BLaER1 (cell line): Measurements from ENCODE around the gene NPC1L1.
A peak's percentile ranks its signal among the peaks of the same experiment; 100 is the strongest.

Experiments
- H3K27ac ChIP-seq: shearing (Covaris generic); formaldehyde crosslinking; 2 replicates; pipeline ENCODE4 v1.8.1; 2022
- H3K27me3 ChIP-seq: shearing (Covaris generic); formaldehyde crosslinking; 2 replicates; pipeline ENCODE4 v1.8.1; 2022
- H3K36me3 ChIP-seq: shearing (Covaris generic); formaldehyde crosslinking; 2 replicates; pipeline ENCODE4 v1.8.1; 2022
- H3K4me1 ChIP-seq: shearing (Covaris generic); formaldehyde crosslinking; 2 replicates; pipeline ENCODE4 v1.8.1; 2022
- H3K4me2 ChIP-seq: shearing (Covaris generic); formaldehyde crosslinking; 2 replicates; pipeline ENCODE4 v1.8.1; 2022
- H3K4me3 ChIP-seq: shearing (Covaris generic); formaldehyde crosslinking; 2 replicates; pipeline ENCODE4 v1.8.1; 2022
- H3K9ac ChIP-seq: shearing (Covaris generic); formaldehyde crosslinking; 2 replicates; pipeline ENCODE4 v1.8.1; 2022
- H3K9me3 ChIP-seq: shearing (Covaris generic); formaldehyde crosslinking; 2 replicates; pipeline ENCODE4 v1.8.1; 2022
- H4K20me1 ChIP-seq: shearing (Covaris generic); formaldehyde crosslinking; 2 replicates; pipeline ENCODE4 v1.8.1; 2022
- Cebpa-rat ChIP-seq: shearing (Covaris generic); IDR thresholded peaks from 2 replicates; pipeline ENCODE4 v1.8.1; 2022

Gene NPC1L1

GRCh38 chr7:44471850-44472249 is 69.3 kb downstream of the NPC1L1 start:
- peaks cover 3% of the 10 kb centered on the region; the same call in 1 of the 2 replicates for H3K4me1 ChIP-seq
- H3K4me3 ChIP-seq: no peak overlapping the region
- H3K27ac ChIP-seq: no peak overlapping the region
- H3K9me3 ChIP-seq: no peaks in the 10 kb centered on the region
- peaks cover 99% of the 10 kb centered on the region for H4K20me1 ChIP-seq
- no peak for TF ChIP-seq Cebpa-rat
- H3K4me2 ChIP-seq: no peak overlapping the region
- H3K36me3 ChIP-seq: peaks cover 92% of the 10 kb centered on the region
- no peaks in the 10 kb centered on the region for H3K27me3 ChIP-seq
- no peak overlapping the region for H3K9ac ChIP-seq

GRCh38 chr7:44471436-44471835 is 69.7 kb downstream of the NPC1L1 start:
- Histone ChIP-seq H3K4me2 (no peak overlapping the region), H3K27ac (no peak overlapping the region), H3K27me3 (no peaks in the 10 kb centered on the region), H3K36me3 (peaks cover 92% of the 10 kb centered on the region), H3K9ac (no peak overlapping the region), H4K20me1 (peaks cover 99% of the 10 kb centered on the region), H3K9me3 (no peaks in the 10 kb centered on the region), H3K4me1 (peaks cover 3% of the 10 kb centered on the region; the same call in 1 of the 2 replicates), H3K4me3 (no peak overlapping the region)
- no peak for TF ChIP-seq Cebpa-rat

- no peak overlapping the region for H3K4me2 ChIP-seq
- H3K9me3 ChIP-seq: no peaks in the 10 kb centered on the region
- no peak overlapping the region for H3K27ac ChIP-seq
- H3K9ac ChIP-seq: no peak overlapping the region
- TF ChIP-seq Cebpa-rat: no peak
- H3K4me3 ChIP-seq: no peak overlapping the region
- H4K20me1 ChIP-seq: peaks cover 99% of the 10 kb centered on the region
- H3K36me3 ChIP-seq: peaks cover 92% of the 10 kb centered on the region
- peaks cover 9% of the 10 kb centered on the region for H3K4me1 ChIP-seq
- H3K27me3 ChIP-seq: no peaks in the 10 kb centered on the region
Measured at GRCh38 chr7:44470628-44471245, 70.4 kb downstream of the NPC1L1 start.

GRCh38 chr7:44470135-44470479 is 71.0 kb downstream of the NPC1L1 start:
- no peak overlapping the region for H3K27ac ChIP-seq

GRCh38 chr7:44469461-44470134 is 71.5 kb downstream of the NPC1L1 start:
- H3K36me3 ChIP-seq: peaks cover 91% of the 10 kb centered on the region
- H3K4me2 ChIP-seq: no peak overlapping the region
- peaks cover 99% of the 10 kb centered on the region for H4K20me1 ChIP-seq

More at GRCh38 chr7:44470135-44470479, 71.0 kb downstream of the NPC1L1 start:
- Histone ChIP-seq H3K4me2 (no peak overlapping the region), H3K4me1 (peaks cover 12% of the 10 kb centered on the region), H4K20me1 (peaks cover 99% of the 10 kb centered on the region), H3K36me3 (peaks cover 91% of the 10 kb centered on the region), H3K27me3 (no peaks in the 10 kb centered on the region), H3K9me3 (no peaks in the 10 kb centered on the region), H3K4me3 (no peak overlapping the region), H3K9ac (no peak overlapping the region)
- TF ChIP-seq Cebpa-rat: no peak

GRCh38 chr7:44467217-44467548 is 73.9 kb downstream of the NPC1L1 start:
- TF ChIP-seq Cebpa-rat: no peak
- no peak overlapping the region for H3K4me2 ChIP-seq

More at GRCh38 chr7:44469461-44470134, 71.5 kb downstream of the NPC1L1 start:
- Histone ChIP-seq H3K4me3 (no peak overlapping the region), H3K27ac (no peak overlapping the region), H3K4me1 (peaks cover 12% of the 10 kb centered on the region), H3K27me3 (no peaks in the 10 kb centered on the region), H3K9me3 (no peaks in the 10 kb centered on the region), H3K9ac (no peak overlapping the region)
- TF ChIP-seq Cebpa-rat: no peak

GRCh38 chr7:44466300-44467216 is 74.6 kb downstream of the NPC1L1 start:
- no peaks in the 10 kb centered on the region for H3K9me3 ChIP-seq
- H3K36me3 ChIP-seq: peaks cover 85% of the 10 kb centered on the region
- no peak overlapping the region for H3K9ac ChIP-seq
- H3K4me3 ChIP-seq: no peak overlapping the region
- H4K20me1 ChIP-seq: peaks cover 100% of the 10 kb centered on the region
- no peak for TF ChIP-seq Cebpa-rat
- peaks cover 30% of the 10 kb centered on the region for H3K4me1 ChIP-seq
- H3K27me3 ChIP-seq: no peaks in the 10 kb centered on the region
- H3K4me2 ChIP-seq: 0 out of 2 replicates have a peak overlapping the region, but pooled peaks have one; percentile 32
- H3K27ac ChIP-seq: no peak overlapping the region

More at GRCh38 chr7:44467217-44467548, 73.9 kb downstream of the NPC1L1 start:
- H3K4me3 ChIP-seq: no peak overlapping the region
- no peak overlapping the region for H3K9ac ChIP-seq
- H3K36me3 ChIP-seq: peaks cover 87% of the 10 kb centered on the region
- H3K9me3 ChIP-seq: no peaks in the 10 kb centered on the region
- H3K27ac ChIP-seq: no peak overlapping the region
- no peaks in the 10 kb centered on the region for H3K27me3 ChIP-seq
- peaks cover 24% of the 10 kb centered on the region for H3K4me1 ChIP-seq
- peaks cover 99% of the 10 kb centered on the region for H4K20me1 ChIP-seq

GRCh38 chr7:44465490-44465889 is 75.6 kb downstream of the NPC1L1 start:
- no peaks in the 10 kb centered on the region for H3K27me3 ChIP-seq
- no peaks in the 10 kb centered on the region for H3K9me3 ChIP-seq
- peaks cover 100% of the 10 kb centered on the region for H4K20me1 ChIP-seq
- peaks cover 41% of the 10 kb centered on the region for H3K4me1 ChIP-seq
- no peak overlapping the region for H3K27ac ChIP-seq
- H3K9ac ChIP-seq: no peak overlapping the region
- peak overlapping the region; percentile 32 for H3K4me2 ChIP-seq
- no peak for TF ChIP-seq Cebpa-rat
- no peak overlapping the region for H3K4me3 ChIP-seq
- peaks cover 74% of the 10 kb centered on the region for H3K36me3 ChIP-seq

GRCh38 chr7:44463169-44463808 is 77.8 kb downstream of the NPC1L1 start:
- H3K36me3 ChIP-seq: peaks cover 66% of the 10 kb centered on the region
- H3K4me1 ChIP-seq: peaks cover 56% of the 10 kb centered on the region
- H3K9ac ChIP-seq: no peak overlapping the region
- no peaks in the 10 kb centered on the region for H3K9me3 ChIP-seq
- peaks cover 100% of the 10 kb centered on the region for H4K20me1 ChIP-seq
- no peak overlapping the region for H3K27ac ChIP-seq
- no peak overlapping the region for H3K4me3 ChIP-seq
- no peaks in the 10 kb centered on the region for H3K27me3 ChIP-seq
- no peak for TF ChIP-seq Cebpa-rat
- H3K4me2 ChIP-seq: peak overlapping the region; percentile 6; the same call in 1 of the 2 replicates
